H1 (cell line): ENCODE results near the gene ZDHHC3. TPM values are rescaled to one million over a fixed set of nuclear protein-coding genes. Genes with fewer than 3 reads are reported as not detected.

ENCODE experiments used
- ASH2L ChIP-seq: fragments of 200-600, 300-600 bp; sonication (generic); IDR thresholded peaks from one replicate; pipeline ENCODE4 v1.7.1; 2017; ENCODE audit warnings: low read length
- JUN ChIP-seq: IDR thresholded peaks from 2 replicates; pipeline ENCODE4 v1.6.1; 2011; ENCODE audit warnings: low read depth, mild to moderate bottlenecking, improper control_type of control experiment, low read length
- MAX ChIP-seq: IDR thresholded peaks from 2 replicates; pipeline ENCODE4 v1.6.1; 2012; ENCODE audit warnings: inconsistent platforms
- RBBP5 ChIP-seq: IDR thresholded peaks from 2 replicates; pipeline ENCODE4 v1.7.1; 2012; ENCODE audit warnings: low read depth, mild to moderate bottlenecking, inconsistent platforms, low read length, moderate library complexity, borderline replicate concordance
- SAP30 ChIP-seq: fragments of 300-600 bp; sonication (generic); IDR thresholded peaks from 2 replicates; pipeline ENCODE4 v1.7.1; 2012; ENCODE audit warnings: low read length, moderate library complexity, mild to moderate bottlenecking, inconsistent platforms; ENCODE audit not compliant: insufficient read depth, insufficient replicate concordance
- polyA plus RNA-seq, 7 experiments: library from polyadenylated mRNA; depleted of rRNA in 3 of 7; stranded (reverse) in 5 of 7; unstranded in 2 of 7; fragments of >200 nt in 5 of 7; fragments of 200-250 nt in 2 of 7; gene quantifications; 1 replicate in 5 of 7; 2 replicates in 1 of 7; 4 replicates in 1 of 7; pipeline versions ENCODE4 v1.2.1 to v1.2.3, GENCODE V29; 2011 to 2013; ENCODE audit warnings: missing spikeins in 2 of 7, mixed read lengths in 2 of 7
- total RNA-seq: library from RNA; stranded (reverse); fragmentation: NEBNext Ultra II Directional; extraction: Animal tissue kit (Norgen Biotek cat#: 25700); gene quantifications from 2 replicates; pipeline ENCODE4 v1.2.1, GENCODE V29; 2021

ZDHHC3 gene
- total and polyA plus RNA-seq, 2 of the 8 experiments (the other 6 are each of a cell fraction or from before 2014, with no cell fraction given), result 77.4 to 88.7 TPM

GRCh38 chr3:44906997-44907396, 69.0 kb downstream of the ZDHHC3 start (continued):
- TF ChIP-seq SAP30 (no peak), RBBP5 (no peak), MAX (no peak), ASH2L (no peak), JUN (no peak)
